Measurements from ENCODE around the gene NFASC.

Gene NFASC

DNA sequence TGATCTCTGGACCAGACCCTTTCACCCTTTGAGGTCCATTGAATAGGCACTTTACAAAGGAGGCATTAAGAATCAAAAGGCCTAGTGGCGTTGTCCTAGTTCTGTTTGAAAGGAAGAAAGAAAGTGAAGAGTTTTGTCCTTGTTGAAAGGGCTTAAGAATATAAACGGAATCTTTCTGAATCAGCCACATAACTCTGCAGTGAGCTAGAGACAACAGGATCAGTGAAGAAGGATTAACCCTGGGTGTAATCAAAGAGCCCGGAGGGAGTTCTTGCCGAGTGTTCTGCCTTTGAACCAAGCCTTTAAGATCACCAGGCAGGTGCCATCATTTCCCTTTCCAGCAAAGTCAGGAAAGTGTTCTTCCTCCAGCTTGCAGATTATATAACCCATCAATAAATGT, 117.5 kb downstream of the NFASC start:
- no peak for DNase-seq

DNA sequence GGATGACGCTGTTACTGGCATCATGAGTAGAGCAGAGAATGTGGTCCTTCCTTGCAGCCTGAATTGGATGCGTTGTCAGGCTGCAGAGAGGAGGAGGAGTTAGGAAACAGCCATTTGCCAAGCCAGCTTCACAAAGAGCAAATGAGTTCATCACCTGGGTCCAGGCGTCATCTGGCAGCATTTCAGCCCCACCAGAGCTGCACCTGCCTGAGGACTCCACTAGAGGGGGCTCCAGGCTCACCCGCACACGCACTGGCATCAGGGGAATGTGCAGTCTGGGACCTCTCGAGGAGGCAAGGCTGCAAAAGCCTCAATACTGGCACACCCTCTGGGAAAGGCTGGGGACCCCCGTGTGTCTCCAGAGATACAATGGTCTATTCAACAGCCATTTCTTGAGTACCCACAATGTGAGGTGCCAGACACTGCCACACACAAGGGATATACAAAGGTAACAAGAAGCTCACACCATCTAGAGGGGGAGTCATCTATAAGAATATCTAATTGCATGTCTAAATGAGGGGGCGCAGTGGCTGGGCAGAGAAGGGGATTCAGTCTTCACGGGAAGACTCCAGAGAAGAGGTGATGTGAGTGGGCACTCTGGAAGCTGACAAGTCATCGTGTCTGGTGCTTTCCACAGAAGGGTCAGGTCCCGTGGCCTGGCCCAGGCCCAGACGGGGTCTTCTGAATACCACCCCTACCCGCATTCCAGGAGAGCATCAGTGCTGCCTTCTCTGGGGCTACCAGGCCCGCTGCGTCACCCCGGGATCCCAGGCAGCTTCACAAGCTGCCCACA, 118.8 kb downstream of the NFASC start:
- peak; percentile 9 for DNase-seq

DNA sequence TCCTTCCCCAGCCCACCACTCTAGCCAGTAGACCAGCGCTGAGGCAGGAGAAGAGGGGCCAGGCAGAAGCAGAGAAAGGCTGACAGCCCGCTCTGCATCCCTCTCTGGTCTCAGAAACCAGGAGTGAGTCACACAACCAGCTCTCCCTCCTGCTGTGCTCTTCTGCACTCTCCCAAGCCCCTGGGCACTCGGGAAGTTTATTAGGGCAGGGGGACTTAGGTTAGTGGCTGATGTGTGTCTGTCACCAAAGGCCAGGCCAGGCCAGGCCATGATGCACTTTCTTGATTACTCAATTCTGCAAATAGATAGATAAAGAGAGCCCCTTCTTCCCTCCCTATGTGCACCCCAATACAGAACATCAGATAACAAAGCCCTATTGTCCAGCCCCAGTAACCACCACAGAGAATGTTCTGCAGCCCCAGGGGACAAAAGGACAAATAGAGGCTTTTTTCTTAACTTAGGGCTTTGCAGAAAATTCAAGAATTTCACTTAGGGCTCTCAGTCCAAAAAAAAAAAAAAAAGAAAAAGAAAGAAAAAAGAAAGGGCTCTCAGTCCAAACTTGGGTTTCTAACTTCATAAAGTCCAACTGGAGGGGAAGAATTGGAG, 119.5 kb downstream of the NFASC start:
- no peak for DNase-seq

GRCh38 chr1:204990721-204991341, 120.2 kb downstream of the NFASC start:
- no peak for DNase-seq

GRCh38 chr1:204991342-204991844, 120.7 kb downstream of the NFASC start:
- no peak for DNase-seq

- DNase-seq: no peak
Observed at GRCh38 chr1:204992201-204992997, 121.7 kb downstream of the NFASC start.

GRCh38 chr1:204992998-204993314, 122.3 kb downstream of the NFASC start:
- no peak for DNase-seq

DNA sequence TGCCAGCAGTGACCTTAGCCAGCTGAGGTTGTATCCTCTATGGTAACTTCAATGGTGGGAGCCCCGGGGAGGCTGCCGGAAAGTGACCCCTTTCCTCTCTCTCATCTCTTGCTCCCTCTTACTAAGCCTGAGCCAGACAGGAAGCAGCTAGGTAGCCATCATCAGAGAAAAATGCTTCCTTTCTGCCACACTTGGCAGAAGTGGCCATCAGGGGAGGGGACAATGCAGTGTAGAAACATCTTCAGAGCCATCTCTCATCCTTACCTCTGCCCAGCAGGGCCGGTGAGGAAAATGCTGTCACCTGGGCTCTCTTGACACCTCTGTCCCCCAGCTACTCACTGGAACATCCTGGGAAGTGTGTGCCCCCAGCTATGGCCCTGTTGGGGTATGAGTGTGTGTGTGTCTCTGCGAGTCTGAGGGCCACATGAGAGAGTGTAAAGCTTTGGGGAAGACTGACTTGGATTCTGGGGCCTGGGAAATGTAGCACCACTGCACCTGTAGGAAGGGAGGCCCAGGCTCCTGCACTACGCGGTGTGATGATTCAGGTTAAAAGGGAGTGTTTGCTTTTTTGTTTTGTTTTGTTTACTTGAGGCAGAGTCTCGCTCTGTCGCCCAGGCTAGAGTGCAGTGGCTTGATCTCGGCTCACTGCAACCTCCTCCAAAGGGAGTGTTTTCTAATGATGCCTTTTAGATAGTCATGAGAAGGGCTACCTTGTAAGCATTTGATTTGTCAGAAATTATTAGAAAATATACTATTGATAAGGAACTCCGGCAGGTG, 123.6 kb downstream of the NFASC start:
- no peak for DNase-seq

- no peak for DNase-seq
Observed at GRCh38 chr1:204996981-204997380, 126.3 kb downstream of the NFASC start.

DNA sequence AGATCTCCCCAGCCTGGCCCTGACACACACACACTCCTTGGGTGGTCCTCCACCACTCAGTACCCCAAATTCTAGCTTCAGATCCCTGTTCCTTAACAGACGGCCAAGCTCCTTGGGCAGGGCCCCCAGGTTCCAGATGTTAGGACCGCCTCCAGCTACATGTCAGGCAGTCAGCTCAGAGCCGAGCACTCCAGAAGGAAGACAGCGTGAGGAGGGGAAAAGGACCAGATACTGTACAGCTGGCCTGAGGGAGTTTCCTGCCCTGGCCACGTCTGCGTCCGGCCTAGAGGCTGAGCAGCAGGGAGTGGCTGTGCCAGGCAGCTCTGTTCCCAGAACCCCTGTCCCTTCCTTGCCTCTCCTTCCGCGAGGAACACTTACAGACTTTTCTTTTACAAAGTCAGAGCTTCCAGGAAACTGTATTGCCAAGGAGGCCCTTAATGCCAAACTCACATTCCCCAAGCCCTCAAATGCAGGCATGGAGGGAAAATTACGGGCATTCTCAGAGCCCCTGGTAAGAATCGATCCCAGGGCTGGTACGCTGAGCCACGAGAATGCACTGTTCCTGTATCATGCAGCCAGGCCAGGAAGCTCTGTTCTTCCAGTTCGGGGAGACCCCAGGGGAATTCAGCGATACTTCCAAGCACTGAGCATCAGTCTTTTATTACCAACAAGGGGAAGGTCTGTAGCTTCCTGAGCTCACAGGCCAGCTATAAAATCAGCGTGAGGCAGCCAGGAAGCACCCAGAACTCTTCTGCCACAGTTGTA, 127.1 kb downstream of the NFASC start:
- DNase-seq: no peak

- no peak for DNase-seq
Observed at GRCh38 chr1:205001162-205001561, 130.5 kb downstream of the NFASC start.

DNA sequence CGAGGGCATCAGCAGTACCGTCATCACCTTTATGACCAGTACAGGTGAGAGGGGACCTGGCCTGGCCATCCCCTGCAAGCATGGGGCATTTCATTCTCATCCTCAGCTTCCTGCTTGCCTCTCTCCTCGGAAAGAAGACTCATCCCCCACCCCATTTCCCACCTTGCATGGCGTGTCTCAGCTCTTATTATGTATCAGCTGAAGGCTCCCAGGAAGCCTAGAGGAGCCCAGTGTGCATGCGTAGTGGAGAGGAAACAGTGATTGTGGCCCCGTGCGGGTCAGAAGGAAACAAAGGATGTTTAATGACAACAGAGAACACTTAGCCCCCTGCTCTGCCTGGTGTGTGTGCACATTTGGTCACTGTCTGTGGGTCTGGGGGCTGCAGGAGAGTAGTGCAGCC, 132.0 kb downstream of the NFASC start:
- no peak for DNase-seq

GRCh38 chr1:205003358-205004131, 132.9 kb downstream of the NFASC start:
- no peak for DNase-seq

- no peak for DNase-seq
Observed at GRCh38 chr1:205004351-205004750, 133.7 kb downstream of the NFASC start.

- no peak for DNase-seq
Observed at GRCh38 chr1:205008896-205009295, 138.2 kb downstream of the NFASC start.

GRCh38 chr1:205009670-205010069, 139.0 kb downstream of the NFASC start:
- no peak for DNase-seq

- DNase-seq: no peak
Observed at GRCh38 chr1:205012391-205013140, 141.9 kb downstream of the NFASC start.

DNA sequence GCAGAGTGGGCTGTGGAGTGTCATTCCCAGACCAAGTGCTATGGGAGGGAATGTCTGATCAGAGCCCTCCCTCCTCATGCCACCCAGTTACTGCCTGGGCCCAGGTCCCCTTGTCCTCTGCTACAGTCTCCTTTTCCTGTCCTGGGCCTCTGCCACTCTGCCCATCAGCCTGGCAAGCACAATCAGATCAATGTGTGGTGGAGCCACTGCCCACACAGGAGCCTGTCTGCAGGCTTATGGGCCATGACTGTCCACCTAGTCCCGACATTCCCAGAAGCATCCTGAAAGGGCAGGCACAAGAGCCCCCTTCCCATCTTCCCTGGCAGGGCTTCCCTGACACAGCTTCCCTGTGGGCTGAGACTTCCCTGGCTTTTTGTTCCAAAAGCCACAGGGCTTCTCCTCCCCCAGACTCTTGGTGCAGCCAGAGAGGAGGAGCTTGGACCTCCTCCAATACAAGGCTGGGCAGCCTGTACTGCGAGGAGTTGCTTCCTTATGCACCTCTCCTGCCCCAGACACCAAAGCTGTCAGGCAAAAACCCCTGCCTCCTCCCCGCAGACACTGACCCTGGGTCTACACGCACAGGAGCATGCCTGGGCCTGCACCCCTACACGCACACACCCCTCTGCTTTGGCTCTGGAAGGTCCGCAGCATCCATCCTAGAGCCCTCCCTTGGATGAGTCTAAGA, 143.2 kb downstream of the NFASC start:
- DNase-seq: no peak

DNA sequence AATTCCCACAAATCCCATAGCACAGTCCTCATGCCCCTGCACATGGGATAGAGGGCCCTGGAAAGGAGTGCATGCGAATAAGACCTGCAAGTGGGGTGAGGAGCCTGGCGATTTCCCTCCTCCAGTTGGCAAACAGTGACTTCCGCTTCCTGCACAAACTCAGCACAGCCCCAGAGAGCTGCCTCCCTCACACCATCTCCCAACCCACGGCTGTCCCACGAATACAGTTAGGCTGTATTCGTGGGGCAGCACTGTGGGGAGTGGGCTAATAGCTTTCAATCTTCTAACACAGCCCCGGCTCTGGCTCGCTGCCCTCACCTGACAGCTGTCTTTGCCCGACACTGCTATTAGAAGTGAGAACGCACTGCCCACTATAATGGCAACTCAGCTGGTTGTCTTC, 144.1 kb downstream of the NFASC start:
- DNase-seq: no peak

GRCh38 chr1:205015241-205015640, 144.6 kb downstream of the NFASC start:
- DNase-seq: no peak

Data from activated effector memory CD4-positive, alpha-beta T cell treated with Interleukin-2 at 50 U/mL for 16 hours (primary cell).